HL-60 (cell line): ENCODE measurements around the gene PECR.

Experiments used
- DNase-seq, 2 experiments: peaks; one replicate each; pipeline ENCODE4 v3.0.0-alpha.2; 2010 to 2020; ENCODE audit warnings: low read depth in 1 of 2, low spot score in 1 of 2
- H3K27ac ChIP-seq: fragments of 250-450 bp; sonication (Bioruptor Pico); replicated peaks from 2 replicates; pipeline ENCODE4 v1.5.1; 2020; ENCODE audit warnings: mild to moderate bottlenecking, moderate library complexity
- H3K27me3 ChIP-seq: fragments of 250-450 bp; sonication (Bioruptor Pico); 2 replicates; pipeline ENCODE4 v1.5.1; 2021; ENCODE audit warnings: mild to moderate bottlenecking, moderate library complexity; ENCODE audit not compliant: insufficient read depth, poor library complexity, severe bottlenecking
- H3K4me3 ChIP-seq: replicated peaks from 2 replicates; pipeline ENCODE4 v1.5.1; 2011; ENCODE audit warnings: mild to moderate bottlenecking, control low read depth, low read length; ENCODE audit not compliant: insufficient read depth
- GABPA ChIP-seq: IDR thresholded peaks from 2 replicates; pipeline ENCODE4 v1.6.1; 2012; ENCODE audit warnings: low read depth
- POLR2AphosphoS5 ChIP-seq: IDR thresholded peaks from 2 replicates; pipeline ENCODE4 v1.6.1; 2012; ENCODE audit warnings: low read depth
- SPI1 ChIP-seq: IDR thresholded peaks from 2 replicates; pipeline ENCODE4 v1.6.1; 2012; ENCODE audit warnings: low read depth, mild to moderate bottlenecking, borderline replicate concordance
- TF ChIP-seq, protein P1 (sequence below): IDR thresholded peaks from 2 replicates; pipeline ENCODE4 v1.6.1; 2012; ENCODE audit warnings: low read depth; ENCODE audit not compliant: insufficient replicate concordance
- TF ChIP-seq, protein P2 (sequence below): IDR thresholded peaks from one replicate; pipeline ENCODE4 v1.5.1; 2011; ENCODE audit warnings: low read length, control low read depth, inconsistent platforms; ENCODE audit not compliant: insufficient read depth

PECR gene

DNA sequence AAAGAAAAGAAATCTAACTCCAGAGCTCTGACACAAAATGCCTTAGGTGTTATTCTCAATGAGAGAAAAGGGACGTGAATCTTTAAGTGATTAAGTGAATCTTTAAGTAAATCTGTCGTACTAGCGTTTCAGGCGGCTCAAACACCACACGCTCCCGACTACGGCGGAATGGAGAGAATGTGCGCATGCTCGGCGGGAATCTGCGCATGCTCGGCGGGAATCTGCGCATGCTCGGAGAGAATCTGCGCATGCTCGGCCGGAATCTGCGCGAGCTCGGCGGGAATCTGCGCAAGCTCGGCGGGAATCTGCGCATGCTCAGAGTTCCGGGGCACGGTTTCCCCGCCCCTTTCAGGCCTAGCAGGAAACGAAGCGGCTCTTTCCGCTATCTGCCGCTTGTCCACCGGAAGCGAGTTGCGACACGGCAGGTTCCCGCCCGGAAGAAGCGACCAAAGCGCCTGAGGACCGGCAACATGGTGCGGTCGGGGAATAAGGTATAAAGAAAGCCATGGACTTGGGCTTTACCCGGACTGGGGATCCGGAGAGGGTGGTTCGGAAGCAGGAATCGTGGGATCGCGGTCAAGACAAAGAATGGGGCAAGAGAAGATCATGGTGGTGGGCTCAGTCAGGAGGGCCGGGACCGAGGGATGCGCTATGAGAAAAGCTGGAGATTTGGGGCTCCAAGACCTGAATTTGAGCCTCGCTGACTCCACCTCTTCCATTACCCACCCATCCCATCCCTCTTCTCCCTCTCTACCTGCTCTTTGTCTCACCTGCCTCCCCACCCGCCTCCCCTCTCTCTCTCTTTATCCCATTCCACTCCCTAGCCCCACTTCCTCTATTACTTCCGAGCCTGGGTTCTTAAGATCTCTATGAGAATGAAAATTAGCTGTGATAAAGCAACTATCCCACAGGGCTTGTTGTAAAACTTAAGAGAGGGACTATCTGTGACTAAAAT is 27.6 kb upstream of the PECR start, which contains the start of gene XRCC5:
TSS of gene XRCC5 (plus strand) at position 382 of the 955 bp plus-strand sequence. CDS start at position 471, 89 bp downstream.
- peak within 1 kb of the TSS; percentile 64 for H3K4me3 ChIP-seq
- DNase-seq = peak; percentile 96 to 97
- no peaks in the 10 kb centered on the region for H3K27me3 ChIP-seq
- peak; percentile 93 for TF ChIP-seq POLR2AphosphoS5
- TF ChIP-seq GABPA = peak; percentile 77
- TF ChIP-seq, protein P1, sequence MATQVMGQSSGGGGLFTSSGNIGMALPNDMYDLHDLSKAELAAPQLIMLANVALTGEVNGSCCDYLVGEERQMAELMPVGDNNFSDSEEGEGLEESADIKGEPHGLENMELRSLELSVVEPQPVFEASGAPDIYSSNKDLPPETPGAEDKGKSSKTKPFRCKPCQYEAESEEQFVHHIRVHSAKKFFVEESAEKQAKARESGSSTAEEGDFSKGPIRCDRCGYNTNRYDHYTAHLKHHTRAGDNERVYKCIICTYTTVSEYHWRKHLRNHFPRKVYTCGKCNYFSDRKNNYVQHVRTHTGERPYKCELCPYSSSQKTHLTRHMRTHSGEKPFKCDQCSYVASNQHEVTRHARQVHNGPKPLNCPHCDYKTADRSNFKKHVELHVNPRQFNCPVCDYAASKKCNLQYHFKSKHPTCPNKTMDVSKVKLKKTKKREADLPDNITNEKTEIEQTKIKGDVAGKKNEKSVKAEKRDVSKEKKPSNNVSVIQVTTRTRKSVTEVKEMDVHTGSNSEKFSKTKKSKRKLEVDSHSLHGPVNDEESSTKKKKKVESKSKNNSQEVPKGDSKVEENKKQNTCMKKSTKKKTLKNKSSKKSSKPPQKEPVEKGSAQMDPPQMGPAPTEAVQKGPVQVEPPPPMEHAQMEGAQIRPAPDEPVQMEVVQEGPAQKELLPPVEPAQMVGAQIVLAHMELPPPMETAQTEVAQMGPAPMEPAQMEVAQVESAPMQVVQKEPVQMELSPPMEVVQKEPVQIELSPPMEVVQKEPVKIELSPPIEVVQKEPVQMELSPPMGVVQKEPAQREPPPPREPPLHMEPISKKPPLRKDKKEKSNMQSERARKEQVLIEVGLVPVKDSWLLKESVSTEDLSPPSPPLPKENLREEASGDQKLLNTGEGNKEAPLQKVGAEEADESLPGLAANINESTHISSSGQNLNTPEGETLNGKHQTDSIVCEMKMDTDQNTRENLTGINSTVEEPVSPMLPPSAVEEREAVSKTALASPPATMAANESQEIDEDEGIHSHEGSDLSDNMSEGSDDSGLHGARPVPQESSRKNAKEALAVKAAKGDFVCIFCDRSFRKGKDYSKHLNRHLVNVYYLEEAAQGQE = no peak
- TF ChIP-seq SPI1 = peak; percentile 81
- TF ChIP-seq, protein P2, sequence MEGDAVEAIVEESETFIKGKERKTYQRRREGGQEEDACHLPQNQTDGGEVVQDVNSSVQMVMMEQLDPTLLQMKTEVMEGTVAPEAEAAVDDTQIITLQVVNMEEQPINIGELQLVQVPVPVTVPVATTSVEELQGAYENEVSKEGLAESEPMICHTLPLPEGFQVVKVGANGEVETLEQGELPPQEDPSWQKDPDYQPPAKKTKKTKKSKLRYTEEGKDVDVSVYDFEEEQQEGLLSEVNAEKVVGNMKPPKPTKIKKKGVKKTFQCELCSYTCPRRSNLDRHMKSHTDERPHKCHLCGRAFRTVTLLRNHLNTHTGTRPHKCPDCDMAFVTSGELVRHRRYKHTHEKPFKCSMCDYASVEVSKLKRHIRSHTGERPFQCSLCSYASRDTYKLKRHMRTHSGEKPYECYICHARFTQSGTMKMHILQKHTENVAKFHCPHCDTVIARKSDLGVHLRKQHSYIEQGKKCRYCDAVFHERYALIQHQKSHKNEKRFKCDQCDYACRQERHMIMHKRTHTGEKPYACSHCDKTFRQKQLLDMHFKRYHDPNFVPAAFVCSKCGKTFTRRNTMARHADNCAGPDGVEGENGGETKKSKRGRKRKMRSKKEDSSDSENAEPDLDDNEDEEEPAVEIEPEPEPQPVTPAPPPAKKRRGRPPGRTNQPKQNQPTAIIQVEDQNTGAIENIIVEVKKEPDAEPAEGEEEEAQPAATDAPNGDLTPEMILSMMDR = no peak
- peak within 1 kb of the TSS; percentile 93 for H3K27ac ChIP-seq

DNA sequence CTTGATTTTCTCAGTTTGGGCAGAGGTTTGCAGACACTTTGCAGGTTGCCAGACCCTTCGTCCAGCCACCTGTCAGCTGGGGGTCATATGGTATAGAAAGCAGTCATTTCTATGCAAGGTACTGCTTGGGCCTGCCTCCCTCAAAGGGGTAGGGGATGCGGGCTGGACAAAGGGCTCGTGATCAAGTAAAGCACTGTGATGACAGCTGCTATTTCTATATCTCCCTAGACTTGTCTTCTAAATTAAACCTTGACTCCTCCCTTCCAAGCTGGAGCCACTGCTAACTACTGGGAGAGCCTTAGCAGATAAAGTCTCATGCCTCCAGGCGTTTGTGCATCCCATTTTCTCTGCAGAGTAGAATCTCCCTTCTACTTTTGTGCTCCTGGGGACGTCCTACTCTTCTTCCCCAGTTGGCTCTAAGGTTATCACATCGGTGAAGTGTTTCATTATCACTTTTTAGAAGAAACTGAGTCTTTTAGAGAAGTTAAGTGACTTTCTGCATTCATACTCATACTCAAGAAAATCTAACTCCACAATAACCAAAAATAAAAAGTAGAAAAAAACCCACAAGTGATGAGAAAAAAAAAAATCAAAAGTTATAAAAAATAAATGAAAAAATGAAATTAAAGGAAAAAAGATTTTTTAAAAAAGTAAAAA is 26.8 kb upstream of the PECR start:
- DNase-seq = no peak
- Histone ChIP-seq H3K27ac (peak overlapping the region; percentile 93), H3K4me3 (no peak overlapping the region; the same call in 1 of the 2 replicates), H3K27me3 (no peaks in the 10 kb centered on the region)
- TF ChIP-seq, protein P1 = no peak
- TF ChIP-seq SPI1 = no peak
- TF ChIP-seq, protein P2 = no peak

DNA sequence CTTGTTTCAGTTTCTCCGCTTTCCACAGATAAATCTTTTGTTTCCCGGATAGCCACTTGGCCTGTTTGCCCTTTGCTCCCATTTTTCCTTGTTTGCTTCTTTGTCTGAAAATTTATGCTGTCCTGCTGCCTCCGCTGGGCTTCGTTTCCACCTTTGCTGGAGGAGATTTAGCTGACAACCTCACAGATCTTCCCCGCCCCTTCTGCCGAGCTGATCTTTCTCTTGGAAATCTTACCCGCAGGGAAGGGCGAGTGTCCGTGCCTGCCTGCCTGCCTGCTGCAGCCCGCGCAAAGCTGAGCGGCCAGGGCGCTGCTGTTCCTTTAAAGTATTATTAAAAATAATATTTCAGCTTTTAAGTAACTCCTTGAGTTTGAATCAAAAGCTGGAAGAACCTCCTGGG is 26.2 kb upstream of the PECR start:
- TF ChIP-seq, protein P1 = no peak
- TF ChIP-seq, protein P2 = no peak
- TF ChIP-seq GABPA = no peak
- TF ChIP-seq POLR2AphosphoS5 = no peak
- no peak for TF ChIP-seq SPI1
- Histone ChIP-seq H3K4me3 (no peak overlapping the region), H3K27ac (no peak overlapping the region), H3K27me3 (no peaks in the 10 kb centered on the region)
- DNase-seq = no peak
